Right atrium auricular region (tissue), 2 donors: ENCODE data around the gene MEIG1. TPM values are rescaled to one million over a fixed set of nuclear protein-coding genes. Genes with fewer than 3 reads are reported as not detected.

Experiments
- DNase-seq: peaks from one replicate; pipeline ENCODE4 v3.0.0-alpha.2; 2019; ENCODE audit warnings: low spot score
- H3K27ac ChIP-seq, 2 donors: fragments of 200-600 bp; sonication (generic); 1 replicate in 1 of 2; 2 replicates in 1 of 2; pipeline ENCODE4 v1.5.1; 2016 to 2019
- H3K27me3 ChIP-seq, 2 donors: fragments of 200-600 bp; sonication (generic); one replicate each; pipeline versions ENCODE4 v1.5.1 to v1.6.0; 2017 to 2019
- H3K36me3 ChIP-seq: fragments of 200-600 bp; sonication (generic); one replicate; pipeline ENCODE4 v1.5.1; 2016
- H3K4me1 ChIP-seq, 2 donors: fragments of 200-600 bp; sonication (generic); one replicate each; pipeline versions ENCODE4 v1.5.1 to v1.6.0; 2017 to 2019
- H3K4me3 ChIP-seq, 2 donors: fragments of 200-600 bp; sonication (generic); 1 replicate in 1 of 2; 2 replicates in 1 of 2; pipeline ENCODE4 v1.5.1; 2017 to 2019; ENCODE audit warnings: mild to moderate bottlenecking in 1 of 2, moderate library complexity in 1 of 2
- H3K9me3 ChIP-seq, 2 donors: fragments of 200-600 bp; sonication (generic); one replicate each; pipeline ENCODE4 v1.5.1; 2019
- total RNA-seq, 2 donors: library from RNA; depleted of rRNA; stranded (reverse); fragments of >200 nt; gene quantifications; one replicate each; pipeline ENCODE4 v1.1.0, GENCODE V29; 2016
- TF ChIP-seq, protein P1 (sequence below), 2 donors: fragments of 200-600 bp; sonication (generic); IDR thresholded peaks; one replicate each; pipeline ENCODE4 v1.5.1; 2019; ENCODE audit warnings: antibody characterized with exemption in 2 of 2

MEIG1 gene
- total RNA-seq = not detected

DNA sequence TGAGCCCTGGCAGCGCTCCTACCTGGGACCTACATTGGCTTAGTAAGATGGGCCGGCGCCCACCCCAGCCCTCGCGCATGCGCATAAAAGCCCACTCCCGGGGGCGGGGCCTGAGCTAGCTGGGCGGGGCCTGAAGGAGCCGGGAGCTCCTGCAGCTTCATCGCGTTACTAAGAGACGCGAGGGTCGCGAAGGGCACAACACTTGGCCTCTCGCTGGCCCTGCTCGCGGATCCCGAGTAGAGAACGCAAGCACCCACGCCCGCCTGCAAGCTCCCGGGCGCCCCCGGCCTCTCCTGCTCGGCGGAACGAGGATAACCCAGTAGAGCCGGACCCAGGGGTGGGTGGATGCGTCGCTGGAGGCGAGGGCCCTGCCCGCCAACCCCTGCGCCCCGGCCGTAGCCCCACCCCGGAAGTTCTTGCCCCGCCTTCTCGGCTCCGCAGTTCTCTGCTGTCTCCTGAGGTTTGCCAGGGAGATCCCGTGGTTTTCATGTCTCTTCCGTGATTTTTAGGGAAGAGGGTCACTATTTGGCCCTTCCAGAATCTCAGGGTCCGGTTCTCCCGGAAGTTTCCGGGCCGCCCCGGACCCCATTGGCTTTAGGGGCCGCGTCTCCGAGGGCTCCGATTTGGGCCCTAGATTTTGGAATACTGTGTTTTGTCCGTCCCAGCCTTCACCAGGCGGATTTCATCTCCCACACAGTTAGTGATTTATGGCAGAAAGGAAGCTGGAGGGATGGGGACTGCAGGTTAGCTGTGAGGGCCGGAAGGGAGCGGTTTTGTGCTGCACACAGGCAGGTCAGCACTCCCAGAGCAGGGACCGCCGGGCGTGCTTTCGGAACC, at the start of gene MEIG1:
Gene MEIG1, plus strand, starts transcription at position 168 of the 837 bp plus-strand sequence. CDS start 7,081 bp downstream, outside the sequence.
- DNase-seq = peak; percentile 92
- Histone ChIP-seq H3K27me3 (no peaks in the 10 kb centered on the region), H3K27ac (peak within 1 kb of the TSS; percentile 93 to 95), H3K4me1 (peaks cover 0 to 14% of the 10 kb centered on the region in 2 donors), H3K9me3 (no peaks in the 10 kb centered on the region), H3K36me3 (no peaks in the 10 kb centered on the region), H3K4me3 (peak within 1 kb of the TSS; percentile 59 to 84)
- TF ChIP-seq, protein P1, sequence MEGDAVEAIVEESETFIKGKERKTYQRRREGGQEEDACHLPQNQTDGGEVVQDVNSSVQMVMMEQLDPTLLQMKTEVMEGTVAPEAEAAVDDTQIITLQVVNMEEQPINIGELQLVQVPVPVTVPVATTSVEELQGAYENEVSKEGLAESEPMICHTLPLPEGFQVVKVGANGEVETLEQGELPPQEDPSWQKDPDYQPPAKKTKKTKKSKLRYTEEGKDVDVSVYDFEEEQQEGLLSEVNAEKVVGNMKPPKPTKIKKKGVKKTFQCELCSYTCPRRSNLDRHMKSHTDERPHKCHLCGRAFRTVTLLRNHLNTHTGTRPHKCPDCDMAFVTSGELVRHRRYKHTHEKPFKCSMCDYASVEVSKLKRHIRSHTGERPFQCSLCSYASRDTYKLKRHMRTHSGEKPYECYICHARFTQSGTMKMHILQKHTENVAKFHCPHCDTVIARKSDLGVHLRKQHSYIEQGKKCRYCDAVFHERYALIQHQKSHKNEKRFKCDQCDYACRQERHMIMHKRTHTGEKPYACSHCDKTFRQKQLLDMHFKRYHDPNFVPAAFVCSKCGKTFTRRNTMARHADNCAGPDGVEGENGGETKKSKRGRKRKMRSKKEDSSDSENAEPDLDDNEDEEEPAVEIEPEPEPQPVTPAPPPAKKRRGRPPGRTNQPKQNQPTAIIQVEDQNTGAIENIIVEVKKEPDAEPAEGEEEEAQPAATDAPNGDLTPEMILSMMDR (IDR thresholded peaks at IDR 0.05) = no peak

DNA sequence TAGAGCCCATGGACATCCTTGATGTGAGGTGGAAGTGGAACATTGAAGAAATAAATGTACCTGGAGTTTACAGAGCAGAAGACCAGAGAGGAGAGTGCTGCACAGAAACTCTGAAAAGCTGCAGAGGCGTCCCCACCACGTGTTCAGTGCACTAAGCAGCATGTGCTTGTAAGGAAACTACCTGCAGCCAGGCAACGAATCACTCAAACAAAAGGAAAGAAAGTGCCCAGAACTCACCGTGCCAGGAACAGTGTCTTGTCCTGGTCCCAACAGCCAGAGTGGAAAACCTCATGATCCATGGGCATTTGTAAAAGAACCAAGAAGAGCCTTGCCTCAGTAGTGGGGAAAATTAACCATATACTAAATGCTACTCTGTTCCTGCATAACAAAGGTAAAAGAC, 48.2 kb upstream of the MEIG1 start:
- H3K36me3 ChIP-seq = peaks cover 31% of the 10 kb centered on the region
- TF ChIP-seq, protein P1 (IDR thresholded peaks at IDR 0.05) = no peak

DNA sequence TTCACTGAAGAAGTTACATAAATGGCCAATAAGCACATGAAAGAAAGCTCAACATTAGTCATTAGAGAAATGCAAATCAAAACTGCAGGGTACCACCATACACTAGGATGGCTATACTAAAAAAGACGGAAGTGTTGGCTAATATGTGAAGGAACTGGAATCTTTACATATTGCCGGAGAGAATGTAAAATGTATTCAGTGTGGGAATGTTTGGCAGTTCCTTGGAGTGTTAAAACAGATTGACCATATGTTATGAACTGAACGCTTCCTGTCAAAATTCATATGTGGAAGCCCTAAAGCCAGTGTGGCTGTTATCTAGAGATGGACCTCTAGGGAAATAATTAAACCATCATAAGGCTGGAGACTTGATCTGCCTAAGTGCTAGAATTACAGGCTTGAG, 47.4 kb upstream of the MEIG1 start:
- Histone ChIP-seq H3K4me1 (no peaks in the 10 kb centered on the region), H3K27ac (no peak overlapping the region), H3K27me3 (no peaks in the 10 kb centered on the region), H3K36me3 (peaks cover 29% of the 10 kb centered on the region), H3K9me3 (peaks cover 0 to 13% of the 10 kb centered on the region in 2 donors), H3K4me3 (no peak overlapping the region)
- no peak for DNase-seq
- TF ChIP-seq, protein P1 (IDR thresholded peaks at IDR 0.05) = no peak

More for the DNA sequence above, 48.2 kb upstream of the MEIG1 start:
- H3K27me3 ChIP-seq = no peaks in the 10 kb centered on the region
- H3K9me3 ChIP-seq = peaks cover 0 to 4% of the 10 kb centered on the region in 2 donors
- no peaks in the 10 kb centered on the region for H3K4me1 ChIP-seq
- no peak for DNase-seq
- no peak overlapping the region for H3K27ac ChIP-seq
- no peak overlapping the region for H3K4me3 ChIP-seq

- peaks cover 57% of the 10 kb centered on the region for H3K36me3 ChIP-seq
- no peak overlapping the region for H3K27ac ChIP-seq
- H3K4me1 ChIP-seq = no peaks in the 10 kb centered on the region
- TF ChIP-seq, protein P1 (IDR thresholded peaks at IDR 0.05) = no peak
- peaks cover 4 to 28% of the 10 kb centered on the region in 2 donors for H3K9me3 ChIP-seq
- H3K4me3 ChIP-seq = no peak overlapping the region
- no peak for DNase-seq
- no peaks in the 10 kb centered on the region for H3K27me3 ChIP-seq
Measured at GRCh38 chr10:14916600-14916999, 42.6 kb upstream of the MEIG1 start.

- H3K4me3 ChIP-seq = no peak overlapping the region
- no peak for DNase-seq
- no peaks in the 10 kb centered on the region for H3K4me1 ChIP-seq
- H3K27ac ChIP-seq = no peak overlapping the region
- no peaks in the 10 kb centered on the region for H3K27me3 ChIP-seq
- H3K36me3 ChIP-seq = peaks cover 69% of the 10 kb centered on the region
- peaks cover 4 to 28% of the 10 kb centered on the region in 2 donors for H3K9me3 ChIP-seq
- TF ChIP-seq, protein P1 (IDR thresholded peaks at IDR 0.05) = no peak
Measured at GRCh38 chr10:14917827-14918226, 41.4 kb upstream of the MEIG1 start.
